ENCODE data around the gene CAMK2A. TPM values are rescaled to one million over a fixed set of nuclear protein-coding genes. Genes with fewer than 3 reads are reported as not detected.
A peak's percentile ranks its signal among the peaks of the same experiment; 100 is the strongest.

The CAMK2A gene
- total RNA-seq, 1 donor from 2014 or later: 0.30 TPM

DNA sequence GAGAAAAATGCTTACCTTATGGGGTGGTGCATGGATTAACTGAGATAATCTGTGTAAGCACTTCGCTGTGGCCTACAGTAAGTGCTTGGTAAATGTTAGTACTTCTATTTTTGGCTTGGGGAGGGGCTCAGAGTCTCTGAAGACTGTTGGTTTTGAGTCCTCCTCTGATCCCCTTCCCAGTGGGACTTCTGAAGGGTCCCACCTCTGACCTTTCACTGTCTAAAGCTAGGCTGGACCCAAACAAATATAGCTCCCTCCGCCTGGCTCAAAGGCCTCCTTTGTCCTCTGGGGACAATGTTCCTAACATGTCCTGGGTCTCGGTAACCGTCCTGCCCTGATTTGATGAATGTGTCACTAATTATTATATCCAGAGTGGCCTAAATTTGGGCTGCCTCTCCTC lies 34.8 kb downstream of the CAMK2A start:
- Mint-ChIP-seq H3K36me3 (ENCODE audit: low read depth) (no peaks in the 10 kb centered on the region), H3K9me3 (no peaks in the 10 kb centered on the region), H3K27ac (ENCODE audit: unreplicated experiment) (peak overlapping the region; percentile 37), H3K4me3 (no peak overlapping the region), H3K27me3 (ENCODE audit: low read depth) (peaks cover 16% of the 10 kb centered on the region), H3K4me1 (peaks cover 49% of the 10 kb centered on the region)
- no peak for DNase-seq (ENCODE audit: low read depth, low spot score)
- TF ChIP-seq, protein P1, sequence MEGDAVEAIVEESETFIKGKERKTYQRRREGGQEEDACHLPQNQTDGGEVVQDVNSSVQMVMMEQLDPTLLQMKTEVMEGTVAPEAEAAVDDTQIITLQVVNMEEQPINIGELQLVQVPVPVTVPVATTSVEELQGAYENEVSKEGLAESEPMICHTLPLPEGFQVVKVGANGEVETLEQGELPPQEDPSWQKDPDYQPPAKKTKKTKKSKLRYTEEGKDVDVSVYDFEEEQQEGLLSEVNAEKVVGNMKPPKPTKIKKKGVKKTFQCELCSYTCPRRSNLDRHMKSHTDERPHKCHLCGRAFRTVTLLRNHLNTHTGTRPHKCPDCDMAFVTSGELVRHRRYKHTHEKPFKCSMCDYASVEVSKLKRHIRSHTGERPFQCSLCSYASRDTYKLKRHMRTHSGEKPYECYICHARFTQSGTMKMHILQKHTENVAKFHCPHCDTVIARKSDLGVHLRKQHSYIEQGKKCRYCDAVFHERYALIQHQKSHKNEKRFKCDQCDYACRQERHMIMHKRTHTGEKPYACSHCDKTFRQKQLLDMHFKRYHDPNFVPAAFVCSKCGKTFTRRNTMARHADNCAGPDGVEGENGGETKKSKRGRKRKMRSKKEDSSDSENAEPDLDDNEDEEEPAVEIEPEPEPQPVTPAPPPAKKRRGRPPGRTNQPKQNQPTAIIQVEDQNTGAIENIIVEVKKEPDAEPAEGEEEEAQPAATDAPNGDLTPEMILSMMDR (conservative IDR thresholded peaks at IDR 0.05): no peak

DNA sequence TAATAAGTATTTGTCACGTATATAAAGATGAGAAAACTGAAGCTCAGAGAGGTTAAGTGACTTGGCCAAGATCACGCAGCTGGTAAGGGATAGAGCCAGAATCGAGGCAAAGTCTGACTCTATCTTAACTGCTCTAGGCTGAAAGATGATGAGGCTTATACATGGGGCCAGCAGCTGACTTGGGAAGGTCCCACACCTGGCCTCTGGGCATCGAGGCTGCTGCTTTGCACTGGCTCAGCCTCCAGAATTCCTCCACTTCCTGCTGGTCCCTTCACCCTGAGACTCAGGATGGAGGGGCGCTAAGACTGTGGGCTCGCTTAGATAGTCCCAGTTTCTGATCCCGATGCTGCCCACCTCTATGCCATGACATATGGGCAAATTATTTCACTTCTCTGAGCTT lies 35.2 kb downstream of the CAMK2A start:
- TF ChIP-seq, protein P1 (conservative IDR thresholded peaks at IDR 0.05): no peak
- H3K4me3 Mint-ChIP-seq: no peak overlapping the region
- no peaks in the 10 kb centered on the region for H3K36me3 Mint-ChIP-seq (ENCODE audit: low read depth)
- H3K27ac Mint-ChIP-seq (ENCODE audit: unreplicated experiment): no peak overlapping the region
- H3K4me1 Mint-ChIP-seq: peaks cover 49% of the 10 kb centered on the region
- no peaks in the 10 kb centered on the region for H3K9me3 Mint-ChIP-seq
- H3K27me3 Mint-ChIP-seq (ENCODE audit: low read depth): peaks cover 18% of the 10 kb centered on the region
- DNase-seq (ENCODE audit: low read depth, low spot score): no peak

DNA sequence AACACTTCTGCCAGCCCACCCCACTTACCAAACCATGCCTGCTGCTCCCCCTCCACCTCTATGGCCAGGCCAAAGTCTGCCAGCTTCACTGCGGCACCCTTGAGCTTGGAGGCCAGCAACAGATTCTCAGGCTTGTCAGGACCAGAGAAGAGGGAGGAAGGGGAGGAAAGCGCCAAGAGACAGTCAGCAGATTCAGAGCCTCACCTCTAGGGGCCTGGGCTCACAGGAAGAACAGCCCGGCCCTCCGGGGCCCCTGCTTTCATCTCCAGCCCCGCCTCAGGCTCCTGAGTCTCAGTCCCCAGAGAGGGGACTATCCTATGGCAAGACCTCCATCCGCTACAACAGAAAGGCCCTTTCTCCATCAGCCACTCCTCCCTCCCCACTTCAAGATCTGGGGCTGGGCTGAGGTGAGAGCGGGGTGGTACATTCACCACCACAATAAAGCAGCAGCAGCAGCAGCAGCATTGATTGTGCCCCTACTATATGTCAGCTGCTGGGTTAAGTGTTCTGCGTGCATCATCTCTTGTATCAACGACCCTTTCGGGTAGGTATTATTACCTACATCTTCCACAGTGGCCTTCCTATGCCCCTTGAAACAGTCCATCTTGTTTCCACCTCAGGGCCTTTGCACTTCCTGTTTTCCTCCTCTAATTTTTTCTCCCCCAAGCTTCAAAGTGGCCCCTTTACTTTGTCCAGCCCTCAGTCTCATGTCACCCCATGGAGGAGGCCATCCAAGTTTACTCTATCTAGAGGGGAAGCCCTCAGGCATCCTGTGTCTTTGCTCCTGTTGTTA lies 36.0 kb downstream of the CAMK2A start:
- H3K4me1 Mint-ChIP-seq: peaks cover 49% of the 10 kb centered on the region
- no peaks in the 10 kb centered on the region for H3K9me3 Mint-ChIP-seq
- TF ChIP-seq, protein P1 (conservative IDR thresholded peaks at IDR 0.05): no peak
- DNase-seq (ENCODE audit: low read depth, low spot score): no peak
- H3K36me3 Mint-ChIP-seq (ENCODE audit: low read depth): no peaks in the 10 kb centered on the region
- peaks cover 22% of the 10 kb centered on the region for H3K27me3 Mint-ChIP-seq (ENCODE audit: low read depth)
- H3K4me3 Mint-ChIP-seq: no peak overlapping the region
- H3K27ac Mint-ChIP-seq (ENCODE audit: unreplicated experiment): no peak overlapping the region

DNA sequence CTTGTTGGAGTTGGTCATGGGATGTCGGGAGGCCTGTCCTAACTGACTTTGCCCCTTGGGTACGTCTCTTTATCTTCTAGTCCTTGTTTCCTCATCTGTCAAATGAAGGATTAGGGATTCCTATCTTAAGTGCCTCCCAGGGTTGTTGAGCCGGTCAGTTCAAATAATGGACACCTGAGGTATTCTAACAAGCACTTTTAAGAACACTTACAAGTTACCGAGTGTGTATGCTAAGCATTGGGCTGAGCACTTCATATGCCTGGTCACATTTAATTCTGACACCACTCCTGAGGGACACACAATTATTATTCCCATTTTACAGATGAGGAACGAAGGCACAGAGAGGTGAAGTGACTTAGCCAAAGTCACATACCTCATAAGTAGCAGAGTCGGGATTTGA lies 37.1 kb downstream of the CAMK2A start:
- TF ChIP-seq, protein P1 (conservative IDR thresholded peaks at IDR 0.05): no peak
- no peak overlapping the region for H3K4me3 Mint-ChIP-seq
- H3K36me3 Mint-ChIP-seq (ENCODE audit: low read depth): no peaks in the 10 kb centered on the region
- no peaks in the 10 kb centered on the region for H3K9me3 Mint-ChIP-seq
- H3K27me3 Mint-ChIP-seq (ENCODE audit: low read depth): peaks cover 22% of the 10 kb centered on the region
- H3K27ac Mint-ChIP-seq (ENCODE audit: unreplicated experiment): no peak overlapping the region
- peaks cover 38% of the 10 kb centered on the region for H3K4me1 Mint-ChIP-seq
- DNase-seq (ENCODE audit: low read depth, low spot score): no peak

DNA sequence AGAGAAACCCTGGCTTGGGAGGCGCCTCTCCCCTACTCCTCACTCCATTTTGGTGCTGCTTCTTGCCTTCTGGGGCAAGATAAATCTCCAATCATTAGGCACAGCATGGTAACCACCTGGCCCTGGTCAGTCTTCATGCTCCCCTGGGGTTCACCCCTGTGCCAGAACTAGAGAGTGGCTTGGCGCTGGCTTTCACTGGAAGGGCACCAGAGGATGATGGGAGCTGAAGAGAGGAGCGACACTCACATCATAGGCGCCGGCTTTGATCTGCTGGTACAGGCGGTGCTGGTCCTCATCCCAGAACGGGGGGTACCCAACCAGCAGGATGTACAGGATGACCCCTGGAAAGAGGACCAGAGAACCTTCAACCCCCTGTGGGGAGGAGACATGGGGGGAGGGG lies 38.1 kb downstream of the CAMK2A start:
- no peaks in the 10 kb centered on the region for H3K36me3 Mint-ChIP-seq (ENCODE audit: low read depth)
- TF ChIP-seq, protein P1 (conservative IDR thresholded peaks at IDR 0.05): no peak
- no peak overlapping the region for H3K27ac Mint-ChIP-seq (ENCODE audit: unreplicated experiment)
- no peak overlapping the region for H3K4me3 Mint-ChIP-seq
- H3K27me3 Mint-ChIP-seq (ENCODE audit: low read depth): peaks cover 22% of the 10 kb centered on the region
- no peaks in the 10 kb centered on the region for H3K9me3 Mint-ChIP-seq
- no peak for DNase-seq (ENCODE audit: low read depth, low spot score)
- H3K4me1 Mint-ChIP-seq: peaks cover 35% of the 10 kb centered on the region

Data from neural crest cell (in vitro differentiated cells).